ENCODE measurements around the gene C2.
"Not testable (repeated sequence)": the region's sequence is repeated elsewhere in the genome, so short reads cannot be mapped to it uniquely, and the experiment has no call there.

Gene C2

DNA sequence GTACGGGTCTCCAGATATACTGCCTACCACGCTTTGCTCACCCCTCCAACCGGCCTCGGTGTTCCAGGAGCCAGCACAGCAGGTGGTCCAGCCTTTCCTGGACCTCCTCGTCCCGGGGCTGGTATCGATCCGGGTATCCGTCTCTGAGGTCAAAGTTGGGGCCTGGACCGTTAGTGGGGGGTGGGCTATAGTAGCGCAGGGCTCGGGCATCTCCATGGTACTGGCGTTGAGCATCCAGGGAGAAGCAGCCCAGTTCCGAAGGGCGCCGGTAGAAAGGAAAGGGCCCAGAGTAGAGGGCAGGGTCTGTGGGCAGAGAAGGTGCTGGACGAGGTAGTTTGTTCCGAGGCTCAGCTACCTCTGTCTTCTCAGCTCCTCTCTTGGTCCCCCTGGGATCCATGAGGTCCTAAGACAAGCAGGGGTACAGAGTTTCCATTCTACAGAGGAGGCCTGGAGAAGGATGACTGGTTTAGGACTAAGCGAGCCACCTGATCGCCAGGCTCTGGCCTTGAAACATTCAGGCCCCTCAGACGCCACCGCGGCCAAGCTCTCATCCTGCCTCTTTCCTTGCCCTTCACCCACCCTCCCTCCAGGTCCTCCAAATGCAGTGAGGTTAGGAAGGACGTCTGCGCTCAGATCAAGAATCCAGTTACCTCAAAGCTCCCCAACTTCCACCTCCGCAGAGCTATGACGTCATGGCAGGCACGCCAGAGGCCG is 43.9 kb downstream of the C2 start:
- Histone ChIP-seq H3K27ac (ENCODE audit: low read length) (peak overlapping the region; percentile 99), H3K9me3 (ENCODE audit: control insufficient read depth in 1 of 2, low read length in 2 of 2) (no peaks in the 10 kb centered on the region), H3K4me1 (ENCODE audit: control insufficient read depth in 1 of 2, insufficient read depth in 2 of 2, low read length in 2 of 2) (peaks cover 6 to 26% of the 10 kb centered on the region in 2 donors), H3K27me3 (ENCODE audit: low read depth, low read length) (no peaks in the 10 kb centered on the region), H3K36me3 (ENCODE audit: control insufficient read depth in 1 of 2, insufficient read depth in 2 of 2, low read length in 2 of 2) (peaks cover 22 to 56% of the 10 kb centered on the region in 2 donors), H3K4me3 (ENCODE audit: low read depth in 1 of 2, low read length in 2 of 2) (peak overlapping the region; percentile 85 to 97)

GRCh38 chr6:31971993-31972708 is 44.6 kb downstream of the C2 start, which contains the start of gene DXO:
Gene DXO, minus strand, starts transcription at chr6:31972138. Its CDS starts 463 bp downstream, at chr6:31971675.
- Histone ChIP-seq H3K27ac (ENCODE audit: low read length) (peak within 1 kb of the TSS; percentile 99), H3K9me3 (ENCODE audit: control insufficient read depth in 1 of 2, low read length in 2 of 2) (no peaks in the 10 kb centered on the region), H3K27me3 (ENCODE audit: low read depth, low read length) (no peaks in the 10 kb centered on the region)

GRCh38 chr6:31972709-31973350 is 45.3 kb downstream of the C2 start:
- Histone ChIP-seq H3K9me3 (ENCODE audit: control insufficient read depth in 1 of 2, low read length in 2 of 2) (no peaks in the 10 kb centered on the region), H3K36me3 (ENCODE audit: control insufficient read depth in 1 of 2, insufficient read depth in 2 of 2, low read length in 2 of 2) (peaks cover 13 to 42% of the 10 kb centered on the region in 2 donors), H3K27me3 (ENCODE audit: low read depth, low read length) (no peaks in the 10 kb centered on the region), H3K4me3 (ENCODE audit: low read depth in 1 of 2, low read length in 2 of 2) (peak overlapping the region; percentile 85 to 97), H3K4me1 (ENCODE audit: control insufficient read depth in 1 of 2, insufficient read depth in 2 of 2, low read length in 2 of 2) (peaks cover 6 to 26% of the 10 kb centered on the region in 2 donors), H3K27ac (ENCODE audit: low read length) (peak overlapping the region; percentile 99)

More at GRCh38 chr6:31971993-31972708, 44.6 kb downstream of the C2 start, which contains the start of gene DXO:
- peaks cover 15 to 49% of the 10 kb centered on the region in 2 donors for H3K36me3 ChIP-seq (ENCODE audit: control insufficient read depth in 1 of 2, insufficient read depth in 2 of 2, low read length in 2 of 2)
- H3K4me1 ChIP-seq (ENCODE audit: control insufficient read depth in 1 of 2, insufficient read depth in 2 of 2, low read length in 2 of 2) = peaks cover 6 to 26% of the 10 kb centered on the region in 2 donors
- H3K4me3 ChIP-seq (ENCODE audit: low read depth in 1 of 2, low read length in 2 of 2) = peak within 1 kb of the TSS; percentile 85 to 97

DNA sequence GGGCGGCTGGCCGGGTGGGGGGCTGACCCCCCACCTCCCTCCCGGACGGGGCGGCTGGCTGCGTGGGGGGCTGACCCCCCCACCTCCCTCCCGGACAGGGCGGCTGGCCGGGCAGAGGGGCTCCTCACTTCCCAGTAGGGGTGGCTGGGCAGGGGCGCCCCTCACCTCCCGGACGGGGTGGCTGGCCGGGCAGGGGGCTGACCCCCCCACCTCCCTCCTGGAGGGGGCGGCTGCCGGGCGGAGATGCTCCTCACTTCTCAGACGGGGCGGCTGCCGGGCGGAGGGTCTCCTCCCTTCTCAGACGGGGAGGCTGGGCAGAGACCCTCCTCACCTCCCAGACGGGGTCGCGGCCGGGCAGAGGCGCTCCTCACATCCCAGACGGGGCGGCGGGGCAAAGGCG is 48.5 kb downstream of the C2 start:
- Histone ChIP-seq H3K36me3 (ENCODE audit: control insufficient read depth in 1 of 2, insufficient read depth in 2 of 2, low read length in 2 of 2) (peaks cover 11 to 30% of the 10 kb centered on the region in 2 donors), H3K4me1 (ENCODE audit: control insufficient read depth in 1 of 2, insufficient read depth in 2 of 2, low read length in 2 of 2) (peaks cover 6 to 18% of the 10 kb centered on the region in 2 donors)
- not testable (repeated sequence) for H3K9me3 ChIP-seq (ENCODE audit: control insufficient read depth in 1 of 2, low read length in 2 of 2); H3K27me3 ChIP-seq (ENCODE audit: low read depth, low read length); H3K4me3 ChIP-seq (ENCODE audit: low read depth in 1 of 2, low read length in 2 of 2); H3K27ac ChIP-seq (ENCODE audit: low read length)

DNA sequence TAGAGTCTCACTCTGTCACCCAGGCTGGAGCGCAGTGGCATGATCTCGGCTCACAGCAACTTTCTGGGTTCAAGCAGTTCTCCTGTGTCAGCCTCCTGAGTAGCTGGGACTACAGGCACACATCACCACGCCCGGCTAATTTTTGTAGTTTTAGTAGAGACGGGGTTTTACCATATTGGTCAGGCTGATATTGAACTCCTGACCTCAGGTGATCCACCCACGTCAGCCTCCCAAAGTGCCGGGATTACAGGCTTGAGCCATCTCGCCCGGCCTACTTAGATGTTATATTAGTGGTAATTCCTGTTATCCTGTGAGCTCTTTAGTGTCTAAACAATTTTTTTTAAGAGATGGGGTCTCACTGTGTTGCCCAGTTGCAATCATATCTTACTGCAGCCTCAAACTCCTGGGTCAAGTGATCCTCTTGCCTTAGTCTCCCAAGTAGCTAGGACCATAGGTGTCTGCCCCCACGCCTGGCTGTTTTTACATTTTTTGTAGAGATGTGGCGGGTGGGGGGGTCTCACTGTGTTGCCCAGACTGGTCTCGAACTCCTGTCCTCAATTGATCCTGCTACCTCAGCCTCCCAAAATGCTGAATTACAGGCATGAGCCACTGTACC is 50.4 kb downstream of the C2 start:
- Histone ChIP-seq H3K36me3 (ENCODE audit: control insufficient read depth in 1 of 2, insufficient read depth in 2 of 2, low read length in 2 of 2) (peaks cover 11 to 16% of the 10 kb centered on the region in 2 donors), H3K4me1 (ENCODE audit: control insufficient read depth in 1 of 2, insufficient read depth in 2 of 2, low read length in 2 of 2) (peaks cover 6 to 8% of the 10 kb centered on the region in 2 donors), H3K9me3 (ENCODE audit: control insufficient read depth in 1 of 2, low read length in 2 of 2) (no peaks in the 10 kb centered on the region), H3K4me3 (ENCODE audit: low read depth in 1 of 2, low read length in 2 of 2) (no peak overlapping the region), H3K27me3 (ENCODE audit: low read depth, low read length) (no peaks in the 10 kb centered on the region), H3K27ac (ENCODE audit: low read length) (no peak overlapping the region)

DNA sequence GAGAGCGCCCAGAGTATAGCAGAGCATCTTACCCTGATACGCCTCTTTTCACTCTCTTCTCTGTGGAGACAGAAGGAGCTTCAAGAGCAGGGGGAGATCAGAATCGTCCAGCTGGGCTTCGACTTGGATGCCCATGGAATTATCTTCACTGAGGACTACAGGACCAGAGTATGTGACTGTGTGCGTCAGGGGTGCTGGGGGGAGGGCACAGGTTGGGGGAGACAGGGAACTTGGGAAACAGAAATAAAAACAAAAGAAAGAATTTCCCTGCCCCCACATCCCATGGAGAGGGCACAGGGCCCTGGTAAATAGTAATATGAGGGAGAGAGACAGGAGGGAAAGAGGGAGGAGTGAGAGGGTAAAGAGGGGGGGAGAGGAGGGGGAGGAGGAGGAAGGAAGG is 51.3 kb downstream of the C2 start:
- H3K36me3 ChIP-seq (ENCODE audit: control insufficient read depth in 1 of 2, insufficient read depth in 2 of 2, low read length in 2 of 2) = peaks cover 11 to 16% of the 10 kb centered on the region in 2 donors
- H3K4me1 ChIP-seq (ENCODE audit: control insufficient read depth in 1 of 2, insufficient read depth in 2 of 2, low read length in 2 of 2) = no peaks in the 10 kb centered on the region
- H3K9me3 ChIP-seq (ENCODE audit: control insufficient read depth in 1 of 2, low read length in 2 of 2) = no peaks in the 10 kb centered on the region
- H3K4me3 ChIP-seq (ENCODE audit: low read depth in 1 of 2, low read length in 2 of 2) = no peak overlapping the region
- no peaks in the 10 kb centered on the region for H3K27me3 ChIP-seq (ENCODE audit: low read depth, low read length)
- no peak overlapping the region for H3K27ac ChIP-seq (ENCODE audit: low read length)

- H3K27ac ChIP-seq (ENCODE audit: low read length) = no peak overlapping the region
Measured at GRCh38 chr6:31979238-31979898, 51.9 kb downstream of the C2 start.

GRCh38 chr6:31980195-31980876 is 52.8 kb downstream of the C2 start:
- H3K27me3 ChIP-seq (ENCODE audit: low read depth, low read length); H3K4me3 ChIP-seq (ENCODE audit: low read depth in 1 of 2, low read length in 2 of 2); H3K9me3 ChIP-seq (ENCODE audit: control insufficient read depth in 1 of 2, low read length in 2 of 2); H3K4me1 ChIP-seq (ENCODE audit: control insufficient read depth in 1 of 2, insufficient read depth in 2 of 2, low read length in 2 of 2); H3K27ac ChIP-seq (ENCODE audit: low read length): not testable (repeated sequence)
- H3K36me3 ChIP-seq (ENCODE audit: control insufficient read depth in 1 of 2, insufficient read depth in 2 of 2, low read length in 2 of 2) = peaks cover 11 to 16% of the 10 kb centered on the region in 2 donors

More at GRCh38 chr6:31979238-31979898, 51.9 kb downstream of the C2 start:
- H3K4me3 ChIP-seq (ENCODE audit: low read depth in 1 of 2, low read length in 2 of 2) = no peak overlapping the region
- H3K27me3 ChIP-seq (ENCODE audit: low read depth, low read length) = no peaks in the 10 kb centered on the region
- H3K4me1 ChIP-seq (ENCODE audit: control insufficient read depth in 1 of 2, insufficient read depth in 2 of 2, low read length in 2 of 2) = no peaks in the 10 kb centered on the region
- no peaks in the 10 kb centered on the region for H3K9me3 ChIP-seq (ENCODE audit: control insufficient read depth in 1 of 2, low read length in 2 of 2)
- peaks cover 11 to 16% of the 10 kb centered on the region in 2 donors for H3K36me3 ChIP-seq (ENCODE audit: control insufficient read depth in 1 of 2, insufficient read depth in 2 of 2, low read length in 2 of 2)

GRCh38 chr6:31980998-31981397 is 53.5 kb downstream of the C2 start:
- H3K4me1 ChIP-seq (ENCODE audit: control insufficient read depth in 1 of 2, insufficient read depth in 2 of 2, low read length in 2 of 2); H3K27ac ChIP-seq (ENCODE audit: low read length); H3K9me3 ChIP-seq (ENCODE audit: control insufficient read depth in 1 of 2, low read length in 2 of 2); H3K27me3 ChIP-seq (ENCODE audit: low read depth, low read length); H3K4me3 ChIP-seq (ENCODE audit: low read depth in 1 of 2, low read length in 2 of 2): not testable (repeated sequence)
- H3K36me3 ChIP-seq (ENCODE audit: control insufficient read depth in 1 of 2, insufficient read depth in 2 of 2, low read length in 2 of 2) = peaks cover 11 to 16% of the 10 kb centered on the region in 2 donors

GRCh38 chr6:31981744-31982143 is 54.2 kb downstream of the C2 start, which contains the start of gene C4A:
Gene C4A, plus strand, starts transcription at chr6:31982057. Its CDS starts 51 bp downstream, at chr6:31982108.
- peaks cover 11 to 16% of the 10 kb centered on the region in 2 donors for H3K36me3 ChIP-seq (ENCODE audit: control insufficient read depth in 1 of 2, insufficient read depth in 2 of 2, low read length in 2 of 2)
- H3K27me3 ChIP-seq (ENCODE audit: low read depth, low read length); H3K4me1 ChIP-seq (ENCODE audit: control insufficient read depth in 1 of 2, insufficient read depth in 2 of 2, low read length in 2 of 2); H3K4me3 ChIP-seq (ENCODE audit: low read depth in 1 of 2, low read length in 2 of 2); H3K9me3 ChIP-seq (ENCODE audit: control insufficient read depth in 1 of 2, low read length in 2 of 2); H3K27ac ChIP-seq (ENCODE audit: low read length): not testable (repeated sequence)
